HG02938 (cell line): Measurements from ENCODE around the gene ASTN1.

Source experiments
- ATAC-seq: cut with Tn5 transposase; IDR thresholded peaks from one replicate; pipeline ENCODE4 v1.9.1; 2021; ENCODE audit warnings: mild to moderate bottlenecking, moderate library complexity; ENCODE audit not compliant: unreplicated experiment

ASTN1 gene

DNA sequence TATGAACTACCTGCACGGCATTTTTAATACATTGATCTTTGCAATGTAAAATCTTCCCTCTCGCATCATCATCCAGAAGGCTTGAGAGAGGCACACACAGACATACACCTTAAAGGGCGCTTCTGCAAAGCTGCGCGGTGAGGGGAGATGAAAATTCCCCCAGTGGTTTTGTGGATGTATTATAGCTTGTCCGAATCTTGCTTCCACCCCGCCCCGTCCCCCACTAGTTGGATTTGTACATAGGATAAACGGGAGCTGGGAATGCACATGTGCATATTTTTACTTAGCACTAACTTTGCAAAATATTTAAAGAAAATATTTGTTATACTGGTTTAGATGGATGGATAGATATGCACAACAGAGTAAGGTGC, 542 bp upstream of the ASTN1 start:
- ATAC-seq, result no peak

DNA sequence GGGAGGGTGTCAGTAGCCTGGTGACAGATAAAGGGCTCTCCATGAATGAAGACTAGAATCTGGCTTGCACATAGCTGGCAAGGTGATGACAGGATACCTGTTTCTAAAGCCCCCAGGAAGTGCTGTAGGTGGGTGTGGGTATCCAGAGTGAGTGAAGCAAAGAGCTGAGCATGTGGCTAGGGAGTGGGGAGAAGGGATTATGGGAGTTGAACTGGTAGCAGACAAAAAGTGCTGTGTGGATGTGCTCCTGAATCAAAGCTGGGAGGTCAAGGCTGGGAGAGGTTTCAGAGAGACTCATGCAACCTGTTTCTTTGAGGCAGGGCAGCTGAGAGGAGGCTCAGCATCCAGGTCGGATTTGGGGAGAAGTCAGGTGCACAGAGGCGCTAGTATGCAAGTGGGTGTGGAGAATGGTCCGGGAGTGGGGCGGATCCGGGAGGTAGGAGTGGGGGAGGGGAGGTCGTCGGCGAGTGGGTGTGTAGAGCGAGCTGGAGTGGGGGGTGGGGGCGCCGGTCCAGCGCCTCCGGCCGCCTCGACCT, 600 bp downstream of the ASTN1 start:
- ATAC-seq, result no peak

DNA sequence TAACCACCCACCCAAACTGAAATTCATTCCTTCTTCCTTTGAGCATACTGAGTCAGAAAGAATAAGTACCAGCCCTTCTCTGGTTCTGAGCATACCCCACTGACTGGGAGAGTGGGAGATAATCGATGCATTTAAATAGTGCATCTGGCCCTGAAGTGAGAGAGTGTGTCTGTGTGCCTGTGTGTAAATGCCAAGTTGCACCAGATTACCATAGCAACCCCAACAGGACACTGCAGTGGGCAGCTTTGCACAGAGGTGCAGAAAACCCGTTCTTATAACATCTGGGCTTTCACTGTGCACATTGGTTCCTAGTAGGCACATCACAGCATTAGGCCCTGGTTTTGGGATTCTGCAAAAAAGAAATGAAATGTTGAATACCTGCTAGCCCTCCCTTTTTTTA, 2.3 kb downstream of the ASTN1 start:
- ATAC-seq, result no peak

DNA sequence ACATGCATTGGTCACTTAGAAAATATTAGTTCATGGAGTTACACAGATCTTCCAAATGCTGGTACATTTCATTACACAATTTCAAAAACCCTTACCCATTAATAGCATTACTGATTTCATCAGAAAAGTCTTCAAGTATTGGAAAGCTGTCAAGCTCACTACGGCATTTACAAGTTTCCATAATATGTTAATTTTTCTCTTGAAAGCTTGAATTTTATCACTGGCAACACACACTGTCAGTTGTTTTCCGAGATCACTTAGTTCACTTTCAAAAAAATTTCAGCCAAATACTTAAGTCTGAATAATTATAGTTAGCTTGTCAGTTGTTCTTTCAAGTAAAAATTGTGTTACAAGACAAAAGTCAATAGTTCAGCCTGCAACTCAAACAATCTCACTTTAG, 18.0 kb downstream of the ASTN1 start:
- ATAC-seq, result no peak

DNA sequence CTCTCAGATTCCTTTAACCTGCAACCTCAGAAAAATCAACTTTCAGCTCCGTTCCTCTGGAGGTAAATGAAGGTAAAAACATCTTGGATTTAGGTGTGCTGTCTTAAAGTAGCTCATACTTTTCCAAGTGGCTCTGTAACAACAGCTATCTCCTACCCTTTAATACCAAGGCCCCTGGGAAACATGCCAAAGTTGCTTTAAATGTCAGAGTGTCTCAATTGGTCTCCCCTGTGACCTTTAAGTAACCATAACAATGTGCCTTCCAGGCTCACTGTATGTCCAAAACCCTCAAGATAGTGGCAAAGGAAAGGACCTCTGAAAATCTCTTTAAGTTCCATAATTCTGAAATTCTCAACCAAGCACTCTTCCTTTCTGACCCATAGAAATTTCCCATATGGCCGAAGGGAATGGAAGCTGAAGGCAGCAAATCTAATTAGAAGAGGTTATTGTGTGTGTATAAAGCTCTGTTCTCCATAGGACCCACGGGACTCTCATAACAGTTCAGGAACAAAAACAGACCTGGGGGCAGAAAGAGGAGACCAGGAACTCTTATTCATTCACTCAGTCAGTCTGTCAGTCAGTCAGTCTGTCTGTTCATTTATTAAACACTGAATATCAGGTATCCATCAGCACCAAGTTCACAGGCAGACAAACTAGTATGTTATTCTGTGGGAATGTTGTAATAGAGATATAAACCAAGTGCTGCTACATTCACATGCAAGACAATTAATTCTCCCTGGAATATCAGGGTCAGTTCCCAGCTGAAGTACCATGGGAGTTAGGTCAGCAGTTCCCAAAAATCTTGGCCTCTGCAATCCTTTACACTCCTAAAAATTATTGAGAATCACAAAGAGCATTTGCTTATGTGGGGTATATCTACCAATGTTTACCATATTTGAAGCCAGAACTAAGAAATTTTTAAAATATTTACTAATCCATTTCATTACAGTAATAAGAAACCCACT, 19.1 kb downstream of the ASTN1 start:
- no peak for ATAC-seq

DNA sequence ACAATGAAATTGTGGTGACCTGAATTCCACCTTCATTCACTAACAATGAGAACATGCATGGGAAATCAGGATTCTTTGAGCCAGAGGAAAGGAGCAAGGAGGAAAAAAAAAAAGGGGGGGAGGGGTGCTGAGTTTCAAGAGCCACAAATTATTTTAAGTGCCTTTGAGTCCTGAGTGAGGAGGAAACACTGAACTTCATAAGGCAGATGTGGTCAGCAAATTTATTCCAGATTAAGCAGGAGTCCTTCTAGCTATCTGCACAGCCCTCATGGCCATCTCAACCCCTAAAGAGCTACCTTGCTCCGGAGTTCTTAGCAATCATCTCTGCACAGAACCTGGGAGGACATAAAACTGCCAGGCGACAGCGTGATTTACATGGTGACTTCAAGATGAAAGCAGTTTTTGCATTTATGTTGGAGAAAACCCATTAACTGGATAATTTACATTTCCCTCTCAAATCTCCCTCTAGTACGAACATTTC, 21.7 kb downstream of the ASTN1 start:
- no peak for ATAC-seq

DNA sequence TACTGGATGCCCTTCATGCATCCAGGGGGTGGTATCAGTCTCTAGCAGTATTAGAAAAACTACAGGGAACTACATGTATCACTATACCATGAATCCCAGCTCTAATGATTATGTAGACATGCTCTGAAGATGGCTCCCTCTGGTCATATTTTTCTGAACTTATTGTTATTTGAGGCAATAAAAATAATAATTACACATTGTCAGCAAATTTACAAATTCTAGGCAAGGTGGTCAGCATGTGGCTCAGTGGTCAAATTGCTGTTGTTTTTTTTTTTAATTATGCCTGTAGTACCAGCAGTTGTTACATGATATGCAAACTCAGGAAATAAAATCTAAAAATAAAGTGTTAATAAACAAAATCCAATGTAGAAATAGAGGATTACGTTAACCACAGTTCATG, 22.5 kb downstream of the ASTN1 start:
- no peak for ATAC-seq

DNA sequence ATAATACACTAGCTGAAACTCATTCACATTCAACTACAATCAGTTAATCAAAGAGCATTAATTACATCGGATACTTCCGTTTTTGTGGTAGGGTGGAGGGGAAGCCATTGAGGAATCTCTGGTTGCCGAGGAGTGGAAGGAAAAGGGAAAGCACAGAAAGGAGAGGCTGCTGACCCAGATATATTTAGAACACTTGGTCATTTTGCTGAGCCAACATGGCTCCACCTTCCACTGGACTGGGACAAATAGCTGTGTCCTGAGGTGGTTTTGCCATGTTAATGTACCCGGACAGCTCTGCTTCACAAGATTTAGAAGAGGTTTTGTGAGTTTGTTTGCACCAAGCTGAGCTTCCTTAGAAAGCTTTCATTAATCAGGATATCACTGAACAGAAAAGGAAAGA, 26.2 kb downstream of the ASTN1 start:
- ATAC-seq, result no peak

DNA sequence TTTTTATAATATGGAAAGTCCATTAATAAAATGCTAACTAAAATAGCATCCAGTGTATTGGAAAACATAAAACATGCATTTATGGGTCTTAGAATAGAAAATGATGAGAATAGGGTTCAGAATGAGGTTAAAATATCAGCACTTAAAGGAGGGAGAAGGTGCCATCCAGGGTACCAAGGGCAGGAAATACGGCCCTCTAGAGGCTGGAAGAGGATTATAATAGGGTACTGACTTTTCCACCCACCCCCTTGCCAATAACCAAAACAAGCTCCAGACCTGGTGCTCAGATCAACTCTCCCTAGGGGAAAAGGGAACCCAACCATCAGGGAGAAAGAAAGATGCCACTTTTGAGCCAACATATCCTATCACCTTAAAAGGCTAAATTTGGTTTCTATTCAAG, 26.7 kb downstream of the ASTN1 start:
- ATAC-seq, result no peak

DNA sequence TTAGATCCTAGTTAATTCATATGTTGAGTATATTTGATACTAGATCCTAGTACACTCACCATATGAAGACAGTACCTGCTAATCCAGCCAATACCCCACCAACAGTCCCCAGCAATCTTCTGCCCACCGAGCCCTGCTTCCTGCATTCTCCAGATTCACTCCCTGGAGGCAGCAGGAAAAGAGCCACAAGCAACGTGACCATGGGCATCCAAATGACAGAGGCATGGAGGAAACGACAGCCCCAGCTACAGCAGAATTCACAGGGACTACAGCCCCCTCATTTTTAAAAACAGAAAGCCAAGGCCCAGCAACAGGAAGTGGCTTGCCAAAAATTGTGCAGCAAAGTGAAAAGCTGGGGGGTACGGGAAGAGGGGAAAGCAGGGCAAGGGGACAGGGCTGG, 29.3 kb downstream of the ASTN1 start:
- ATAC-seq, result no peak

DNA sequence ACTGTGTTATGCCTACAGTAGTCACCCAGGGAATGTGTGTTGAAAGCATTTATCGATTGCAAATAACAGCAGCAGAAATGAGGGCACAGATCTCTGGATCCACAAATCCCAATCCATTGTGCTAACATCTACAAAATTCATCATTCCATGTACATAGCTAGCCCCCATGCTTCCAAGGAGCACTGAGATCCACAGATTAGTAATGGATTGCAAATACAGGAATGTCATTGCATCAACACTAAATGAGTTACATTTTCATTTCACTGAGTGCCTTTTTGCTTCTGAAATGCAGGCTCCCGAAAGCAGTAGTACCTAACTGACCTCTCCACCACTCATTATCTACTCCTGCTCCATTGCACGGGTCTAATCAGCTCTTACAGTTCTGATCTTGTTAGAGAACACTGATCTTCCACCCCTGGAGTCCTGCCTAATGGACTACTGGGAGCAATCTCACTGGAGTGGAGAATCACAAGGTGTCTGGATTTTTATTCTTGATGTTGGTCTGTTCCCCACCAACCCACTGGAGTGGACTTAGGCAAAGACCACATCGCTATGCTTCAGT, 30.5 kb downstream of the ASTN1 start:
- no peak for ATAC-seq

DNA sequence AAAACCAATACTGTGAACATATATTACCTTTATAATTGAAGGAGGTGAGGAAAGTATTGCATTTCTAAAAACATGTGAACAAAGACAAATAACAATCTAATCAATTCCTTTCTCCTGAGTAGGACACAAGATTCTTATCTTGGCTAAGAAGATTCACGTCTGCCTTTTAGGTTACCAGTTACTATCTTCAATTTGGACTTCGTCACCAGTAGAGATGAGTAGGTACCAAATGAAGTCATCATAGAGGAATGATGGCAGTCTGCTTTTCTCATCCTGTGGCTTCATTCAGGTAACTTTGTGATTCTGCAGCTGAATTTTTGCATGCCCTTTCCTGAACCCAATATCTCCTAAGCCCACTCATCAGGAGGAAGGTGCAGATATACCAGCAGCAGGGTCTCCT, 32.4 kb downstream of the ASTN1 start:
- ATAC-seq, result no peak

DNA sequence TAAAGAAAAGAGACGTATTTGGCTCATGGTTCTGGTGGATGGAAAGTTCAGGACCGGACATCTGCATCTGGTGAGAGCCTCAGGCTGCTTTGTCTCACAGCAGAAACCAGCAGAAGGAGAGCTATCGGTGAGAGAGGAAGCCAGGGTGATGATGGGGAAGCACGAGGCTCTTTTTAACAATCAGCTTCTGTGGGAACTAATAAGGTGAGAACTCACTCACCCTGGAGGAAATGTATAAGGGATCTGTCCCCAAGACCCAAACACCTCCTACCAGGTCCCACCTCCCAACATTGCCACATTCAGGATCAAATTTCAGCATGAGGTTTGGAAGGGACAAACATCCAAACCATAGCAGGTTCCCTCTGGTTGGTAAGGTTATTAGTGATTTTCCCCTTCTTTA, 32.8 kb downstream of the ASTN1 start:
- ATAC-seq, result no peak

DNA sequence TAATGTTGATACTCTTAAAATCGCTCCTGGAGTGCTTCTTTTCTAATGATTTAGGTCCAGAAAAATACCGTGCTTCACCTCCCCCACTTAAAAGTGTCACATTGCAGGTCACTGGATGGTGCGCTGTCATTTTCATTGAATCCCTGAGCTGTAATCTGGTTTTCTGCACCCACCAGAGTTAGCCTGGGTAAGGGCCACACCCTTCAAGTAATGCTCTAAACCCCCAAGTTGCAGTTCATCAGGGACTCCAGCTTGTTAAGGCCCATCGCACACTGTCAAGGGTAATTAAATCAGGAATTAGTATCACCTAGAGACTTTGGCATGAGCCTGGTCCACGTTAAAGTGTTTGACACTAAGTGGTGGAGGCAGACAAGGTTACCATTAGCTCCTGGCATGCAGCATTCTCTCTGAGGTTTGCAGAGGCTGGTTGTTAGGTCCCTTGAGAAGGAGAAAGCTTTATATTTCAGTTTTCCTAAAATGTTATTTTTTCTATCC, 34.0 kb downstream of the ASTN1 start:
- ATAC-seq, result no peak

DNA sequence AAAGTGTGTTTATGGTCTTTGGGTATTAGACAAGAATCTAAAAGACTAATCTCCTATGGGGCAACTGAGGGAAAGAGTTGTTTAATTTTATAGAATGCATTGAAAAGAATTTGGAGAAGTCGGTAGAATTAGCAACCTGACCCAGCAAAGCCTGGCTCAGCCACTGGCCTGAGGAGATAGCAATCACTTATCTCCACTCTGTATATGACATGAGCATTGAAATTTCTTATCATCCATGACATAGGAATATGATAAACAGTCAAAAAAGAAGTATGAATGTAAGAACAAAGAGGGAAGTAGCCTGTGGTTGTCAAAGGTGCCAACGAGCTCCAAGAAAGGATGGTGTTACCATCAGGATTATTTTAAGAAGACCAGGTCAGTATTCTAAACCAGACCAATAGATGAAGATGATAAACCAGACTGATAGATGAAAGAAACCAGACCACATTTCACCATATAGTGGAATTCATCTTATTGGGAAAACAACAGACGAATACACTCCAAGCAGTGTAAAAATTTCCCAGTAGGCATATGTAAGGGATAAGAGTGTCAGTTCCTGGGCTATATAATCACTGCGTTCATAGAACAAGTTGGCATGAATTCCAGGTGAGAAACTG, 35.7 kb downstream of the ASTN1 start:
- no peak for ATAC-seq

DNA sequence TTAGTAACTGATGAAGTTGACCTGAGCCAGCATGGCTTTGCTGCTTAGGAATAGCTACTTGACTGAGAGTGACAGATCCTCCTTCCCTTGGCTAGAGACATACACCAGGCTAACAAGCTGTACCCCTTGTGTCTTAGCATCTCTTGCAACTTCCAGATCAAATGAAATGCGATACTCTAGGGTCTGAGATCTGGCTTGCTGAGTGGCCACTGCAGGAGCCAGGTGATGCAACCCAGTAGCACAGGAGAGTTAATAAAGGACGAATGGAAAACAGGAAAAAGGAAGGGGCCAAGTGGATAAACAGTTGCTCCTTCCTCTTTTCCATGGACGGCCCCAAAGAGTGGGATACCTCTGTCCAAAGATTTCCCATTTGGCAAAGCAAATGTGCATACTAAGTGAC, 38.2 kb downstream of the ASTN1 start:
- no peak for ATAC-seq

DNA sequence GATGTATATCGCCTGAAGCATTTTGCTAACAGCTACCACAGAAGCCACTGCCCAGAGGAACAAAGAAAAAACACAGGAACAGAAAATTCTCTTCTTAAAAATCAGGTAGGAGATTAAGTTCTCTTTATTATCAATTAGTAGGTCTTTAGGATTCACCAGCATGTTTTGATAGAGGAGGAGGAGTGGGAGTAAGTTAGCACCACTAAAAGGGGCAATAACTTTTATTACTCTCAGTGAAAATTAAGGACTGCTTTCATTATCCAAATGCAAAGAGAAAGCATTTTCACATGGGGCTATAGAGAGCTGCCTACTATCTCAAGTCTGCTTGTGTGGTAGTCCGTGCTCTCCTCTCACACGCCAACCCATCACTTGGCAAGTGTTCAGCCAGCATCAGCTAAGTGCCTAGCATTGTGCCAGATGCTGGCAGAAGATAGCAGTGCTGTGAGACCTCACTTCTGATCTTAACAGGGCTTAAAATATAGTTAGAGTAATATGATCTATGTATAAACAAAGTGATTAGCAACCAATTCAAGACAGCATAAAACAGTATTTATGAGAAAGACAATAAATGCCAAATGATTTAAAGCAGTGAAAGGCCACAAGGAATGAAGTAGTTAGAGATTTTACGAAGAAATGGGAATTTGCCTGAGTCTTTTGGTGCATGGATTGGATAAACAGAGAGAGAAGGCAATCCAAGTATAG, 39.8 kb downstream of the ASTN1 start:
- ATAC-seq, result no peak

DNA sequence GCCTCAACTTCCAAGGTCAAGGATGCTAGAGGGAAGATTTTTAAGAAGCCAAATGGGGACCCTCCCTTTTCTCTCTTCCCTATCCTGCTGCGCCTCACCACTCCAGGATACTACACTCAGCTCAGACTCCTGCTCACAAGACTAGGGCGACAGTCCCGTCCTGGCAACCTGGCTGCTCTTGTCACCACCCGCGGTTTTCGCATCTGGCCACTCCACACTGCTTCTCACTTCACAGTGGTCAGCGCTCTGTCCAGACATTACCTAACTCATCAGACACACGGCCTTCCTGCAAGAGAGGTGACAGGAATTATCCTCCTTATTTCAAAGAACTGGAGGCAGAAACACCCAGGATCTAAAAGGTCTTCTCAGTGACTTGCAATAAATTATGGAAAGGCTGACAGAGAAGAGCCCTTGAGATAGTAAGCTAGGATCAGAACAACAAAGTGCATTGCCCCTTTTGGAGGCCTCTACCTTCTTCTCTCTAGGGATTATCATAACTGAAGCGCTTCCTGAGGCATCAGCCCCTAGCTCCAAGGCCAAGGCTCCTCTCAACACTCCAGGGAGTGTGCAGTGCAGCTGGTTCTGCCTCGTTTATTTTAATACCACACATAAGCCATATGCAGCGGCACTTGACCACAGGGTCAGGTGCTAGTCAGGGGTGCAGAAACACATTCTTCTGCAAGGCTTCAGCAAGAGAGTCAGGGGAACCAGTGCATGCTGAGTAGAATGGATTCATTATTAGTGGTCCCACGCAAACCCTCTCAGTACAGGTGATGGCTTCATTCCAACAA, 41.9 kb downstream of the ASTN1 start:
- no peak for ATAC-seq

DNA sequence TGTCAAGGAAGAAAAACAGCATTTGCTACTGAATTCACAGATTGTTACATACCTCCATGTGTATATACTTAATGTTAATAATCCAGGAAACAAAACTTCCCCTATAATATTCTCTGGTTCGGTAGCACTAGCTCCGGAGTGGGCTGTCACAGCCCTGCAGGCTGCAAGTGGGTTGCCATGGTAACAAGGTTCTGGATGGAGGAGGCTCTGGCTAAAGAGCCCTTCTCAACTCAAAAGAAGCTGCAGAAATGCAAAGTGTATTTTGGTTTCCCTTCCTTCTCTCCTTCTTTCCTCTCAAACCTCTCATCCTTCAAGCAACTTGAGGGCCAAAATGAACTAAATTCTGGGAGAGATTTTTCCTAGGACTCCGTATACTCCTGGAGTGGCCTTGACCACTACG, 45.2 kb downstream of the ASTN1 start:
- ATAC-seq, result no peak

DNA sequence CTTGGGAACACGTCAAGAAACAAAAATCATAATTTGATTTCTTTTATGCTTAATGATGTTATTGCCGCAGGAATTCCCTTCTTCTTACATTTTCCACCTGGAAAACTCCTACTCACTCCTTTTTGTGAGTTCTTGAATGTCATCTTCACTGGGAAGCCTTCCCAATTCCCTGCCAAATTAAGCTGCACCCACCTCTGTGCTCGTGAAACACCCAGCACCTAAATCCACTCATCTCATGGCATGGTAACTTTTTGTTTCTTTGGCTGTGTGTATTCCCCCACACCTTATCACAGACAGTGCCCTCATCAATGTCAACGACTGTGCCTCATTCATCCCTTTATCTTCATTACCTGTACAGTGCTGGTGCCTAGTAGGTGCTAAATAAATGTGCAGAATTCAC, 45.6 kb downstream of the ASTN1 start:
- no peak for ATAC-seq
